Measurements from ENCODE around the gene GRIN2C.

Gene GRIN2C

GRCh38 chr17:74888469-74888868 lies 28.8 kb upstream of the GRIN2C start:
- no peak overlapping the region for H3K27ac ChIP-seq
- TF ChIP-seq ZFX (IDR thresholded peaks at IDR 0.05) (no peak), CTCF (conservative IDR thresholded peaks at IDR 0.05) (no peak)

GRCh38 chr17:74883241-74883745 lies 23.6 kb upstream of the GRIN2C start:
- TF ChIP-seq CTCF (conservative IDR thresholded peaks at IDR 0.05), result no peak
- TF ChIP-seq ZFX (IDR thresholded peaks at IDR 0.05), result no peak
- H3K27ac ChIP-seq, result no peak overlapping the region

GRCh38 chr17:74882517-74883240 lies 23.0 kb upstream of the GRIN2C start:
- TF ChIP-seq ZFX (IDR thresholded peaks at IDR 0.05) (no peak), CTCF (conservative IDR thresholded peaks at IDR 0.05) (no peak)

GRCh38 chr17:74881073-74881472 lies 21.4 kb upstream of the GRIN2C start:
- H3K27ac ChIP-seq, result no peak overlapping the region
- TF ChIP-seq ZFX (IDR thresholded peaks at IDR 0.05), result no peak
- TF ChIP-seq CTCF (conservative IDR thresholded peaks at IDR 0.05), result no peak

More at GRCh38 chr17:74882517-74883240, 23.0 kb upstream of the GRIN2C start:
- no peak overlapping the region for H3K27ac ChIP-seq

GRCh38 chr17:74879308-74879707 lies 19.6 kb upstream of the GRIN2C start:
- no peak for TF ChIP-seq ZFX (IDR thresholded peaks at IDR 0.05)
- TF ChIP-seq CTCF (conservative IDR thresholded peaks at IDR 0.05), result no peak
- H3K27ac ChIP-seq, result no peak overlapping the region

- TF ChIP-seq ZFX (IDR thresholded peaks at IDR 0.05), result no peak
- no peak for TF ChIP-seq CTCF (conservative IDR thresholded peaks at IDR 0.05)
- H3K27ac ChIP-seq, result no peak overlapping the region
Measured at GRCh38 chr17:74878658-74879057, 19.0 kb upstream of the GRIN2C start.

- no peak overlapping the region for H3K27ac ChIP-seq
- no peak for TF ChIP-seq CTCF (conservative IDR thresholded peaks at IDR 0.05)
- no peak for TF ChIP-seq ZFX (IDR thresholded peaks at IDR 0.05)
Measured at GRCh38 chr17:74877592-74878548, 18.2 kb upstream of the GRIN2C start.

Measured in C4-2B (cell line).